Medulla oblongata (tissue), 1 donor: ENCODE results near the gene PTK7.
"Not testable (repeated sequence)": the region's sequence is repeated elsewhere in the genome, so short reads cannot be mapped to it uniquely, and the experiment has no call there.

Experiments used
- DNase-seq: peaks from one replicate; pipeline ENCODE4 v3.0.0-alpha.2; 2015; ENCODE audit errors: extremely low spot score

Gene PTK7

GRCh38 chr6:43054206-43054943 lies 21.7 kb upstream of the PTK7 start:
- DNase-seq: no peak

GRCh38 chr6:43055966-43056365 lies 20.1 kb upstream of the PTK7 start:
- DNase-seq: no peak

GRCh38 chr6:43058531-43058930 lies 17.6 kb upstream of the PTK7 start:
- no peak for DNase-seq

GRCh38 chr6:43059168-43060033 lies 16.7 kb upstream of the PTK7 start, which contains the start of the genes KLC4 and MRPL2:
Gene KLC4 (plus strand): TSS chr6:43059631. CDS start chr6:43061336, 1,705 bp downstream.
Gene MRPL2 (minus strand): TSS chr6:43059434. CDS start chr6:43059381, 53 bp downstream.
- peak; percentile 99 for DNase-seq

GRCh38 chr6:43060034-43060754 lies 15.9 kb upstream of the PTK7 start:
- DNase-seq: no peak

- no peak for DNase-seq
Observed at GRCh38 chr6:43060755-43061633, 15.1 kb upstream of the PTK7 start.

GRCh38 chr6:43061861-43062260 lies 14.3 kb upstream of the PTK7 start:
- DNase-seq: no peak

GRCh38 chr6:43062818-43063217 lies 13.3 kb upstream of the PTK7 start:
- no peak for DNase-seq

- no peak for DNase-seq
Observed at GRCh38 chr6:43070028-43070632, 6.0 kb upstream of the PTK7 start.

GRCh38 chr6:43074847-43075669 lies 1.1 kb upstream of the PTK7 start:
- DNase-seq: no peak

GRCh38 chr6:43076464-43077332 lies 584 bp downstream of the PTK7 start:
- no peak for DNase-seq

GRCh38 chr6:43077333-43077809 lies 1.3 kb downstream of the PTK7 start:
- no peak for DNase-seq

GRCh38 chr6:43077981-43078511 lies 1.9 kb downstream of the PTK7 start:
- DNase-seq: no peak

GRCh38 chr6:43078691-43079090 lies 2.6 kb downstream of the PTK7 start:
- no peak for DNase-seq

GRCh38 chr6:43081043-43081442 lies 4.9 kb downstream of the PTK7 start:
- DNase-seq: no peak

GRCh38 chr6:43081922-43082321 lies 5.8 kb downstream of the PTK7 start:
- not testable (repeated sequence) for DNase-seq

GRCh38 chr6:43082806-43083655 lies 6.9 kb downstream of the PTK7 start:
- no peak for DNase-seq
